Testis (tissue), 3 donors: ENCODE results near the gene HOXA3. TPM values are rescaled to one million over a fixed set of nuclear protein-coding genes. Genes with fewer than 3 reads are reported as not detected.
A peak's percentile ranks its signal among the peaks of the same experiment; 100 is the strongest.

Experiments
- DNase-seq: peaks from one replicate; pipeline ENCODE4 v3.0.0-alpha.2; 2019
- H3K27ac ChIP-seq, 2 donors: fragments of 200-600 bp; sonication (generic); one replicate each; pipeline ENCODE4 v1.5.1; 2019
- H3K27me3 ChIP-seq: fragments of 200-600 bp; sonication (generic); one replicate; pipeline ENCODE4 v1.5.1; 2019
- H3K36me3 ChIP-seq: fragments of 200-600 bp; sonication (generic); one replicate; pipeline ENCODE4 v1.5.1; 2017; ENCODE audit warnings: low read depth; ENCODE audit errors: missing control alignments
- H3K4me1 ChIP-seq: fragments of 200-600 bp; sonication (generic); one replicate; pipeline ENCODE4 v1.5.1; 2019
- H3K4me3 ChIP-seq, 2 donors: fragments of 200-600 bp; sonication (generic); one replicate each; pipeline ENCODE4 v1.5.1; 2017 to 2019
- H3K9me3 ChIP-seq: fragments of 200-600 bp; sonication (generic); one replicate; pipeline ENCODE4 v1.5.1; 2017
- CTCF ChIP-seq, 3 experiments: fragments of 450-650 bp in 2 of 3; fragments of 200-600 bp in 1 of 3; sonication (generic) in 1 of 3; IDR thresholded peaks; one replicate each; pipeline ENCODE4 v1.5.1; 2016 to 2019; ENCODE audit warnings: antibody characterized with exemption in 3 of 3, mild to moderate bottlenecking in 2 of 3, moderate library complexity in 1 of 3
- POLR2A ChIP-seq: fragments of 450-650 bp; IDR thresholded peaks from one replicate; pipeline ENCODE4 v1.6.1; 2017; ENCODE audit warnings: antibody characterized with exemption, mild to moderate bottlenecking, moderate library complexity
- WGBS, 2 donors: methylation state at CpG; one replicate each; pipeline ENCODE4 v1.1.5; 2018; 5-methylcytosine and 5-hydroxymethylcytosine counted together
- intact Hi-C: fragments of 100-400 bp; cut with DNase I; formaldehyde crosslinking; loops from one replicate; pipeline ENCODE4 v1.15.1; 2023; ENCODE audit warnings: low total_unique reads
- polyA plus RNA-seq: library from polyadenylated mRNA; stranded (reverse); fragments of 350-450 nt; fragmentation: Illumina TruSeq; extraction: RNeasy Lipid Tissue Mini Kit (QIAGEN cat#74804); gene quantifications from one replicate; pipeline ENCODE4 v1.2.3, GENCODE V29; 2014; ENCODE audit warnings: low read depth, low replicate concordance; ENCODE audit not compliant: insufficient read depth
- total RNA-seq, 2 donors: library from RNA; depleted of rRNA; stranded (reverse); fragments of >200 nt; gene quantifications; one replicate each; pipeline ENCODE4 v1.2.3, GENCODE V29; 2016

HOXA3 gene
- total and polyA plus RNA-seq, 3 donors from 2014 or later, result 0.93 to 2.8 (median 2.4) TPM

GRCh38 chr7:27194686-27195379, 42.5 kb upstream of the HOXA3 start:
- intact Hi-C loops, result loop anchor here (10.0 kb wide), 2 partner anchors 740 to 890 kb away; no protein-coding TSS in a partner anchor
- Histone ChIP-seq H3K27me3 (no peaks in the 10 kb centered on the region), H3K36me3 (no peaks in the 10 kb centered on the region), H3K4me3 (no peak overlapping the region), H3K4me1 (peaks cover 9% of the 10 kb centered on the region), H3K27ac (no peak overlapping the region), H3K9me3 (no peaks in the 10 kb centered on the region)
- no peak for TF ChIP-seq POLR2A
- TF ChIP-seq CTCF (IDR thresholded peaks at IDR 0.05), result no peak
- DNase-seq, result no peak
- 40 to 44% methylated on average over 9 of the region's 9 CpGs for WGBS, 2 donors

- H3K27ac ChIP-seq, result no peak overlapping the region
- no peaks in the 10 kb centered on the region for H3K36me3 ChIP-seq
- intact Hi-C loops, result loop anchor here (10.0 kb wide), 2 partner anchors 741 to 891 kb away; no protein-coding TSS in a partner anchor
- DNase-seq, result no peak
- peaks cover 9% of the 10 kb centered on the region for H3K4me1 ChIP-seq
- 39 to 42% methylated on average over 2 of the region's 2 CpGs for WGBS, 2 donors
- no peaks in the 10 kb centered on the region for H3K9me3 ChIP-seq
- no peak overlapping the region for H3K4me3 ChIP-seq
- no peaks in the 10 kb centered on the region for H3K27me3 ChIP-seq
- TF ChIP-seq POLR2A (no peak), CTCF (IDR thresholded peaks at IDR 0.05) (no peak)
Measured at GRCh38 chr7:27194002-27194352, 41.6 kb upstream of the HOXA3 start.

GRCh38 chr7:27193335-27194001, 41.1 kb upstream of the HOXA3 start:
- Histone ChIP-seq H3K27me3 (no peaks in the 10 kb centered on the region), H3K27ac (no peak overlapping the region), H3K9me3 (no peaks in the 10 kb centered on the region), H3K4me3 (no peak overlapping the region), H3K4me1 (peaks cover 9% of the 10 kb centered on the region), H3K36me3 (no peaks in the 10 kb centered on the region)
- intact Hi-C loops, result loop anchor here (10.0 kb wide), 2 partner anchors 741 to 891 kb away; no protein-coding TSS in a partner anchor
- DNase-seq, result peak; percentile 9
- 19% methylated on average over 29 of the region's 29 CpGs for WGBS, 2 donors
- TF ChIP-seq POLR2A (no peak), CTCF (IDR thresholded peaks at IDR 0.05) (no peak)

GRCh38 chr7:27192546-27193334, 40.4 kb upstream of the HOXA3 start:
- 2% methylated on average over 17 to 72 of the region's 78 CpGs for WGBS, 2 donors
- TF ChIP-seq CTCF (IDR thresholded peaks at IDR 0.05), result no peak
- no peak for TF ChIP-seq POLR2A
- DNase-seq, result no peak
- peaks cover 9% of the 10 kb centered on the region for H3K4me1 ChIP-seq
- peak overlapping the region; percentile 11 to 27 for H3K4me3 ChIP-seq
- H3K36me3 ChIP-seq, result no peaks in the 10 kb centered on the region
- no peak overlapping the region for H3K27ac ChIP-seq
- H3K27me3 ChIP-seq, result no peaks in the 10 kb centered on the region
- intact Hi-C loops, result loop anchor here (10.0 kb wide), 2 partner anchors 742 to 892 kb away; no protein-coding TSS in a partner anchor
- H3K9me3 ChIP-seq, result no peaks in the 10 kb centered on the region
